Naive thymus-derived CD8-positive, alpha-beta T cell (primary cell): Measurements from ENCODE around the gene PTPRS. TPM values are rescaled to one million over a fixed set of nuclear protein-coding genes. Genes with fewer than 3 reads are reported as not detected.
A peak's percentile ranks its signal among the peaks of the same experiment; 100 is the strongest.
"Not testable (repeated sequence)": the region's sequence is repeated elsewhere in the genome, so short reads cannot be mapped to it uniquely, and the experiment has no call there.

Experiments used
- ATAC-seq, 2 donors: fragments of 150-1000 bp; cut with Tn5 transposase in 1 of 2; sonication (Bioruptor Pico), chemical (Tn5 transposase) in 1 of 2; 1 replicate in 1 of 2; 2 replicates in 1 of 2; pipeline ENCODE4 v1.10.0; 2021; ENCODE audit warnings: mild to moderate bottlenecking in 2 of 2, moderate library complexity in 2 of 2
- POLR2A ChIA-PET: fragments of 350-600 bp; sonication (Branson Sonifier 250); formaldehyde crosslinking; loops from one replicate; lab custom pipeline; 2021; ENCODE audit warnings: antibody characterized with exemption; lab: Charles Lee
- DNase-seq, 10 donors: peaks; one replicate each; pipeline versions ENCODE4 v3.0.0 to v3.0.0-alpha.2; 2020 to 2022
- H3K27ac Mint-ChIP-seq, 10 donors: one replicate each; pipeline ENCODE4 v1.8.0; 2020 to 2022; ENCODE audit warnings: mild to moderate bottlenecking in 10 of 10, mixed read lengths in 10 of 10, moderate library complexity in 4 of 10, inconsistent platforms in 1 of 10
- H3K27me3 Mint-ChIP-seq, 5 donors: one replicate each; pipeline ENCODE4 v1.8.0; 2021 to 2022; ENCODE audit warnings: mixed read lengths in 5 of 5
- H3K36me3 Mint-ChIP-seq, 3 donors: one replicate each; pipeline ENCODE4 v1.8.0; 2020 to 2022; ENCODE audit warnings: mixed read lengths in 3 of 3, mild to moderate bottlenecking in 2 of 3, inconsistent platforms in 1 of 3
- H3K4me1 Mint-ChIP-seq, 4 donors: one replicate each; pipeline ENCODE4 v1.8.0; 2021 to 2022; ENCODE audit warnings: mixed read lengths in 4 of 4
- H3K4me3 Mint-ChIP-seq, 10 donors: one replicate each; pipeline ENCODE4 v1.8.0; 2020 to 2022; ENCODE audit warnings: mild to moderate bottlenecking in 10 of 10, mixed read lengths in 10 of 10, moderate library complexity in 6 of 10, inconsistent platforms in 1 of 10
- H3K9me3 Mint-ChIP-seq, 9 donors: one replicate each; pipeline ENCODE4 v1.8.0; 2020 to 2022; ENCODE audit warnings: mixed read lengths in 9 of 9, mild to moderate bottlenecking in 3 of 9, inconsistent platforms in 1 of 9, moderate library complexity in 1 of 9
- polyA plus RNA-seq, 3 donors: library from polyadenylated mRNA; unstranded; fragments of 300-500 nt; fragmentation: Illumina TruSeq; gene quantifications; one replicate each; pipeline ENCODE4 v1.2.3, GENCODE V29; 2021
- total RNA-seq, 8 experiments: library from RNA in 2 of 8; stranded (reverse) in 2 of 8; gene quantifications; one replicate each; pipeline ENCODE4 v1.2.3 and lab custom pipeline; 2021 to 2026

PTPRS gene
- total and polyA plus RNA-seq, 5 experiments from 2014 or later, result 0.10 to 11.6 (median 1.5) TPM

- DNase-seq (no peak), ATAC-seq (no peak)
- Mint-ChIP-seq H3K27ac (no peak overlapping the region), H3K27me3 (peaks cover 8 to 30% (median 14%) of the 10 kb centered on the region in 5 donors), H3K36me3 (no peaks in the 10 kb centered on the region), H3K4me3 (no peak overlapping the region), H3K4me1 (no peaks in the 10 kb centered on the region), H3K9me3 (no peaks in the 10 kb centered on the region)
- POLR2A ChIA-PET, result no interaction called here
Measured at GRCh38 chr19:5364674-5365073, 24.1 kb upstream of the PTPRS start.

- H3K27me3 Mint-ChIP-seq, result peaks cover 19 to 57% (median 26%) of the 10 kb centered on the region in 5 donors
- H3K9me3 Mint-ChIP-seq, H3K4me3 Mint-ChIP-seq, ATAC-seq, POLR2A ChIA-PET, H3K27ac Mint-ChIP-seq, H3K4me1 Mint-ChIP-seq, H3K36me3 Mint-ChIP-seq, DNase-seq: not testable (repeated sequence)
Measured at GRCh38 chr19:5361839-5362238, 21.2 kb upstream of the PTPRS start.

- POLR2A ChIA-PET, result no interaction called here
- Mint-ChIP-seq H3K9me3 (no peaks in the 10 kb centered on the region), H3K27ac (no peak overlapping the region), H3K4me1 (no peaks in the 10 kb centered on the region), H3K36me3 (peaks cover 0 to 3% (median 0%) of the 10 kb centered on the region in 3 donors), H3K27me3 (peaks cover 23 to 59% (median 30%) of the 10 kb centered on the region in 5 donors), H3K4me3 (no peak overlapping the region)
- ATAC-seq, result no peak
- no peak for DNase-seq
Measured at GRCh38 chr19:5361407-5361806, 20.8 kb upstream of the PTPRS start.

- POLR2A ChIA-PET, result no interaction called here
- DNase-seq (no peak), ATAC-seq (no peak)
- peaks cover 0 to 7% (median 0%) of the 10 kb centered on the region in 3 donors for H3K36me3 Mint-ChIP-seq
- H3K27ac Mint-ChIP-seq, result peak overlapping the region in 1 of 10 donors; percentile 44
- H3K9me3 Mint-ChIP-seq, result no peaks in the 10 kb centered on the region
- H3K4me1 Mint-ChIP-seq, result no peaks in the 10 kb centered on the region
- H3K27me3 Mint-ChIP-seq, result peaks cover 27 to 68% (median 39%) of the 10 kb centered on the region in 5 donors
- H3K4me3 Mint-ChIP-seq, result no peak overlapping the region
Measured at GRCh38 chr19:5360003-5360780, 19.6 kb upstream of the PTPRS start.

GRCh38 chr19:5358173-5358800, 17.7 kb upstream of the PTPRS start:
- ATAC-seq, result no peak
- H3K4me1 Mint-ChIP-seq, result no peaks in the 10 kb centered on the region
- H3K27me3 Mint-ChIP-seq, result peaks cover 27 to 81% (median 48%) of the 10 kb centered on the region in 5 donors
- POLR2A ChIA-PET, result no interaction called here
- H3K9me3 Mint-ChIP-seq, result no peaks in the 10 kb centered on the region
- no peak overlapping the region for H3K4me3 Mint-ChIP-seq
- H3K27ac Mint-ChIP-seq, result no peak overlapping the region
- DNase-seq, result no peak
- peaks cover 0 to 7% (median 0%) of the 10 kb centered on the region in 3 donors for H3K36me3 Mint-ChIP-seq

GRCh38 chr19:5357584-5357983, 17.0 kb upstream of the PTPRS start:
- POLR2A ChIA-PET, result no interaction called here
- DNase-seq, result no peak
- no peak for ATAC-seq
- no peak overlapping the region for H3K4me3 Mint-ChIP-seq
- no peak overlapping the region for H3K27ac Mint-ChIP-seq
- H3K27me3 Mint-ChIP-seq, result peaks cover 27 to 79% (median 48%) of the 10 kb centered on the region in 5 donors
- peaks cover 0 to 7% (median 0%) of the 10 kb centered on the region in 3 donors for H3K36me3 Mint-ChIP-seq
- no peaks in the 10 kb centered on the region for H3K4me1 Mint-ChIP-seq
- H3K9me3 Mint-ChIP-seq, result no peaks in the 10 kb centered on the region

- Mint-ChIP-seq H3K9me3 (peaks cover 0 to 2% (median 0%) of the 10 kb centered on the region in 9 donors), H3K4me1 (no peaks in the 10 kb centered on the region), H3K27me3 (peaks cover 25 to 81% (median 54%) of the 10 kb centered on the region in 5 donors), H3K4me3 (no peak overlapping the region), H3K27ac (peak overlapping the region in 1 of 10 donors; percentile 76), H3K36me3 (peaks cover 0 to 7% (median 0%) of the 10 kb centered on the region in 3 donors)
- POLR2A ChIA-PET, result no interaction called here
- no peak for DNase-seq
- ATAC-seq, result no peak
Measured at GRCh38 chr19:5356918-5357317, 16.3 kb upstream of the PTPRS start.

GRCh38 chr19:5356428-5356827, 15.8 kb upstream of the PTPRS start:
- peaks cover 25 to 78% (median 54%) of the 10 kb centered on the region in 5 donors for H3K27me3 Mint-ChIP-seq
- POLR2A ChIA-PET, result interaction anchor here (0.5 kb wide), 1 partner anchor 270 kb away, joined by 3 read pairs; no protein-coding TSS in a partner anchor
- DNase-seq (no peak), ATAC-seq (no peak)
- H3K4me3 Mint-ChIP-seq, result no peak overlapping the region
- peaks cover 0 to 7% (median 0%) of the 10 kb centered on the region in 3 donors for H3K36me3 Mint-ChIP-seq
- no peaks in the 10 kb centered on the region for H3K4me1 Mint-ChIP-seq
- no peak overlapping the region for H3K27ac Mint-ChIP-seq
- peaks cover 0 to 3% (median 0%) of the 10 kb centered on the region in 9 donors for H3K9me3 Mint-ChIP-seq

GRCh38 chr19:5355693-5356092, 15.1 kb upstream of the PTPRS start:
- no peak overlapping the region for H3K27ac Mint-ChIP-seq
- DNase-seq (no peak), ATAC-seq (no peak)
- H3K27me3 Mint-ChIP-seq, result peaks cover 23 to 72% (median 54%) of the 10 kb centered on the region in 5 donors
- H3K4me1 Mint-ChIP-seq, result no peaks in the 10 kb centered on the region
- H3K4me3 Mint-ChIP-seq, result no peak overlapping the region
- H3K36me3 Mint-ChIP-seq, result peaks cover 0 to 7% (median 0%) of the 10 kb centered on the region in 3 donors
- H3K9me3 Mint-ChIP-seq, result peaks cover 0 to 3% (median 0%) of the 10 kb centered on the region in 9 donors
- POLR2A ChIA-PET, result interaction anchor here (0.5 kb wide), 1 partner anchor 271 kb away, joined by 3 read pairs; no protein-coding TSS in a partner anchor

- no peak overlapping the region for H3K27ac Mint-ChIP-seq
- no peak overlapping the region for H3K4me3 Mint-ChIP-seq
- DNase-seq (peak in 1 of 10 donors; percentile 37), ATAC-seq (no peak)
- H3K36me3 Mint-ChIP-seq, result peaks cover 0 to 7% (median 0%) of the 10 kb centered on the region in 3 donors
- POLR2A ChIA-PET, result no interaction called here
- H3K9me3 Mint-ChIP-seq, result peaks cover 0 to 3% (median 0%) of the 10 kb centered on the region in 9 donors
- no peaks in the 10 kb centered on the region for H3K4me1 Mint-ChIP-seq
- peaks cover 22 to 67% (median 48%) of the 10 kb centered on the region in 5 donors for H3K27me3 Mint-ChIP-seq
Measured at GRCh38 chr19:5355076-5355475, 14.5 kb upstream of the PTPRS start.

- H3K36me3 Mint-ChIP-seq, result peaks cover 0 to 7% (median 0%) of the 10 kb centered on the region in 3 donors
- H3K4me1 Mint-ChIP-seq, result no peaks in the 10 kb centered on the region
- ATAC-seq (no peak), DNase-seq (no peak)
- peaks cover 0 to 3% (median 0%) of the 10 kb centered on the region in 9 donors for H3K9me3 Mint-ChIP-seq
- H3K4me3 Mint-ChIP-seq, result no peak overlapping the region
- H3K27me3 Mint-ChIP-seq, result peaks cover 19 to 62% (median 46%) of the 10 kb centered on the region in 5 donors
- POLR2A ChIA-PET, result no interaction called here
- no peak overlapping the region for H3K27ac Mint-ChIP-seq
Measured at GRCh38 chr19:5354403-5354802, 13.8 kb upstream of the PTPRS start.

GRCh38 chr19:5352229-5352763, 11.7 kb upstream of the PTPRS start:
- H3K4me1 Mint-ChIP-seq, result no peaks in the 10 kb centered on the region
- H3K36me3 Mint-ChIP-seq, result peaks cover 0 to 13% (median 0%) of the 10 kb centered on the region in 3 donors
- peaks cover 0 to 8% (median 3%) of the 10 kb centered on the region in 9 donors for H3K9me3 Mint-ChIP-seq
- ATAC-seq, result no peak
- POLR2A ChIA-PET, result no interaction called here
- H3K27ac Mint-ChIP-seq, result no peak overlapping the region
- H3K27me3 Mint-ChIP-seq, result peaks cover 10 to 50% (median 39%) of the 10 kb centered on the region in 5 donors
- no peak overlapping the region for H3K4me3 Mint-ChIP-seq
- DNase-seq, result no peak
